GM19023 (cell line): ENCODE data around the gene ULK3.

Experiments used
- ATAC-seq: cut with Tn5 transposase; IDR thresholded peaks from one replicate; pipeline ENCODE4 v1.9.1; 2021; ENCODE audit warnings: mild to moderate bottlenecking, moderate library complexity; ENCODE audit not compliant: unreplicated experiment

The ULK3 gene

DNA sequence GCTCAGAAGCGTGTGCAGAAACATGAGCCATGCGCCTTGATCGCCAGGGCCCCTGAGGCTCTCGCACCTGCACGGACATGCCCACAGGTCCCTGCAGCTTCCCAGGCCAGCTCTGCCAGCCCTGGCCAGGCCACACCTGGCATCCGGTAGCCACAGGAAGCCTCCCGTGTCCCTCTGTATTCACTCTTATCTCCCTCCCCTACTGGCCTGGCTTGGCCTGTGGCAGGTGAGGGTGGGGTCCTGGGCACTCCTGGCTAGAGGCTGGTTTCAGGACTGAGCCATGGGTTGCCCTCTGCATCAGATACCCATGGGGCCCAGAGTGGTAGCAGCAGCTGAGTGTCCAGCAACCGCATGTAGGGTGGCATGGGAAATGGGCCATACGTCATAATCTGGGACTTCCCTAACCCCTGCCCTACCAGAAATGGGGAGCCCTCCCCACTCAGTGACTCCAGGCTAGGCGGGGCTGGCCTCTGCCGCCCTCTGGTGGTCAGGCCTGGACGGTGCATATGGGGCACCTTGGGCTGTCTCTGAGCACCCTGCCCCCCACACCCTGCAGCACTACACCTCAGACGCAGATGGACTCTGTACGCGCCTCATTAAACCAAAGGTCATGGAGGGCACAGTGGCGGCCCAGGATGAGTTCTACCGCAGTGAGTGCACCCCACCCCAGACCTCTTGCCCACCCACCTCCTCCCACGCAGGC, 42.9 kb downstream of the ULK3 start:
- peak; percentile 82 for ATAC-seq

DNA sequence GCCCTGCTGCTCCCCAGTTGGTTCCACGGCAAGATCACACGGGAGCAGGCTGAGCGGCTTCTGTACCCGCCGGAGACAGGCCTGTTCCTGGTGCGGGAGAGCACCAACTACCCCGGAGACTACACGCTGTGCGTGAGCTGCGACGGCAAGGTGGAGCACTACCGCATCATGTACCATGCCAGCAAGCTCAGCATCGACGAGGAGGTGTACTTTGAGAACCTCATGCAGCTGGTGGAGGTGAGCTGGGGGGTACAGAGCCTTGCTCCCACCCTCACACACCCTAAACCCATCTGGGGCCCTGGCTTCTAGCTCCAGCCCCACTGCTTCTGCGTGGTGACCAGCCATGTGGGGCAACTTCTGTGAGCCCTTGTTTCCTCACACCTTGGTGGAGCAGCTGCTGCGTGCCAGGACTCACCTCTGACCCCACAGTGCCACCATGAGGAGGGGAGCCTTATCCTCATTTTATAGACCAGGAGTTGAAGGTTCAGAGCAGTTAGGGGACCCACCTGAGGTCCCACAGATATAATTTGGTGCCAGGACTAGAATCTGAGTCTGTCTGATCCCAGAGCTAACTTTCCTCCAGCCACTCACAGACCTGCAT, 43.6 kb downstream of the ULK3 start:
- no peak for ATAC-seq

DNA sequence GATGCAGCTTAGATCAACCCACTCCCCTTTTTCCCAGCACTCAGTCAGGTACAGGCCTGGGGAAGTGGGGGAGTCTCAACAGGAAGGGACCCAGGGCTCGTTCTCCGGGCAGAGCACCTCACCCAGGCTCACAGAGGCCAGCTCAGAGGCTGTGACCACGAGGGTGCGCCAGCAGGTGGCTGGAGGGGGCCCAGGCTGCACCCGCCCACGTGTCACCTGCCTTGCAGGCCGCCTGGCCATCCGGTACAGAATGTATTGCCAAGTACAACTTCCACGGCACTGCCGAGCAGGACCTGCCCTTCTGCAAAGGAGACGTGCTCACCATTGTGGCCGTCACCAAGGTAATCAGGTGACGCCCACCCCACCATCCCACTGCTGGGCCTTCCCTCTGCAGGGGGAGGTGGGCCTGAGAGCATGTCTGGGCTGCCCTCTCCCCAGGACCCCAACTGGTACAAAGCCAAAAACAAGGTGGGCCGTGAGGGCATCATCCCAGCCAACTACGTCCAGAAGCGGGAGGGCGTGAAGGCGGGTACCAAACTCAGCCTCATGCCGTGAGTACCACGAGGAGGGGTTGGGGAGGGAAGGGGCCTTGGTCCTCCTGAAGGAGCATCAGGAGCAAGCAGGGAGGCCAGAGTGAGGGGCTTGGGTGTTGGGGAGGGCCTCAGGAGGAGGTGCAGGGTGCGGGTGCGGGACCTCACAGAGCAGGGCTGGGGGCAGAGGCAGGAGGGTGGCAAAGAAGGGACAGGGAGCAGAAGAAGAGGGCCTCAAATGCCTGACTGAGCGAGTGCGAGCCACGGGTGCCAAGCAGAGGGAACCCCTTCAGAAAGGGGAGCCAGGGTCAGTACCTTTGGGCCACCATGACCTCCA, 44.3 kb downstream of the ULK3 start:
- no peak for ATAC-seq

DNA sequence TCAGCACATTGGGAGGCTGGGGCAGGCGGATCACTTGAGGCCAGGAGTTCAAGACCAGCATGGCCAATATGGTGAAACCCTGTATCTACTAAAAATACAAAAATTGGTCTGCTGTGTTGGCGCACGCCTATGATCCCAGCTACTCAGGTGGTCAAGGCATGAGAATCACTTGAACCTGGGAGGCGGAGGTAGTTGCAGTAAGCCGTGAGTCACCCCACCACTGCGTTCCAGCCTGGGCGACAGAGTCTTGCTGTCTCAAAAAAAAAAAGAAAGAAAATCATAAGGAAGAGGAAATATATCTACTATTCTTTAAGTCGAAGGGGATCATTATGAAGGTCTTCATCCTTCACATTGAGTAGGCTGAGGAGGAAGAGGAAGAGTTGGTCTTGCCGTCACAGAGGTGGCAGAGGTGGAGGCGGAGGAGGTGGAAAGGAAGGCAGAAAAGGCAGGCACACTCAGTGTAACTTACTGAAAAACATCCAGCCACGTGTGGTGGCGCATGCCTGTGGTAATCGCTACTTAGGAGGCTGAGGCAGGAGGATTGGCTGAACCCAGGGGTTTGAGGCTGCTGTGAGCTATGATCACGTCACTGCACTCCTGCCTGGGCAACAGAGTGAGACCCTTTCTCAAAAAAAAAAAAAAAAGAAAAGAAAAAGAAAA, 46.9 kb downstream of the ULK3 start:
- no peak for ATAC-seq

DNA sequence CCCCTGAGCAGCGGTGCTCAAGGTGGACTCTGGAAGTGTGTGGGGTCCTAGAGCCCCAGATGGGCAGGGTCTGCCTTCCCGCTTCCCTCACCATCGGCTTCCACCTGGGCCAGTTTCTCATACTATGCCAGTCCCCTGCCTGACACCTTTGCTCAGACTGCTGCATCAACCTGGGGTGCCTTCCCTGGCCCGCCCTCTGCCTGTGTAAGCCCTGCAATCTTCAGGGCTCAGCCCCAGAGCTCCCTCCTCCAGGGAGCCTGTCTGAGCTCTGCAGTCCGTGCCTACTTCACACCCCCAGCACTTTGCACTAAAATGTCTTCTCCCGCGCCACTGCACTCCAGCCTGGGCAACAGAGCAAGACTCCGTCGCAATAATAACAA, 48.0 kb downstream of the ULK3 start:
- no peak for ATAC-seq

DNA sequence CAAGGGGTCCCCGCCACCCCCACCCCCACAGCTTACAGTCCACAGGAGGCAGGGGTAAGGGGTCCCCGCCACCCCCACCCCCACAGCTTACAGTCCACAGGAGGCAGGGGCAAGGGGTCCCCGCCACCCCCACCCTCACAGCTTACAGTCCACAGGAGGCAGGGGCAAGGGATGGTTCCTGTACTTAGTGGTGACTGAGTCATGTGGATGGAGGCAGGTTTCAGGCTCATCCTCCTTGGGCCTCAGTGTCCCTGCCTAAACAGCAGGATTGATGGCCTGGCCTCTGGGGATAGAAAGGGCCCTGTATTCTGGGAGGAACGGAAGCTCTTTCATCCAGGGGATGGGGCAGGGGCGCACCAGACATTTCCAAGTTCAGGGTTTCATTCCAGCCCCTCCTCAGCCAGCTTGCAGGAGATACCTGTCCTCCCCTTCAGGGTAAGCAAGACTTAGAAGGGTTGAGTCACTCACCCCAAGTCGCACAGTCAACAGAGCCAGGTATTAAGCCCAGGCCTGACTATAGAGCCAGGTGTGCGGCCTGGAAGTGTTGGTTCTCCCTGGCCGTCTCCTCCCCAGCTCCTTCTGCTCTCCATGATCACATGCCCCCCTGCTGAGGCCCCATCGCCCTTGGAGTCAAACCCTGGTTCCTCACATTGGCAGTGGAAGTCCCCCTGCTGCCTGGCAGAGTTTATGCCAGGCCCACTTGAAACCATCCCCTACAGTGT, 48.5 kb downstream of the ULK3 start:
- no peak for ATAC-seq

DNA sequence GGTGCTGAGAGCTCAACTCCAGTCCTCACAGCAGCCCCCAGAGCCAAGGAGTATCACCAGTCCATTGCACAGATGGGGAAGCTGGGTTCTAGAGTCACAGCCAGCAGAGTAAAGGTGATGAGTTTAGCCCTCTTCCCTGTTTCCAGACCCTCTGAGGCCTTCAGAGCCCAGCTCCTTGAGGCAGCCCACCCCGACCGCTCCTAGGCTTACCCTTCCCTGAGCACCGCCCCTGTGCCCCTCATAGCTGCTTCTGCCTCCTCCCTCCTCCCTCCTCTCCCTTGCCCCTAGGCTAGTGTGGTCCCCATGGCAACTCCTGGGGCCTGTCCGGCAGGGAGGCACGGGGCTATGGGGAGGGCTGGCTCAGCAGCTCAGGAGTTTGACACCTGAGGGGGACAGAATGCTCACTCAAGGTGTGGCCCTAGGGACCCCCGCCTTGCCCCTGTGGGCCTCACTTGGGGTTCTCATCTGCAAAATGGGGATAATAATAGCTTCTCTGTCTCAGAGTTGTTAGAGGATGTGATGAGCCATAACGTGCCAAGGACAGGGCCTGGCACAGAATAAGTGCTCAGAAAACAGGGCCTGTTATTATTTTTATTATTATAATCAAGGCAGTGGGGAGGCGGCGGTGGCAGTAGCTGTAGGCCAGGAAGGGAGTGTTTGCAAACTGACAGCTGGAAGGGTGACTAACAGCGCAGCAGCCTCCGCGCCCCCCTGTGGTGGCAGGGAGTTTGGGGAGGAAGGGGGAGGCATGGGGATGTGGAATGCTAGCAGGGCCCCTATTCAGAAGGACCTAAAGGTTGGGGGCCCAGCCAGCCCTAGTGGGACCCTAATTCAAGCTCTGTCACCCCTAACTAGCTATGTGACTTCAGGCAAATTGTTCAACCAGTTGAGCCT, 49.6 kb downstream of the ULK3 start:
- no peak for ATAC-seq

DNA sequence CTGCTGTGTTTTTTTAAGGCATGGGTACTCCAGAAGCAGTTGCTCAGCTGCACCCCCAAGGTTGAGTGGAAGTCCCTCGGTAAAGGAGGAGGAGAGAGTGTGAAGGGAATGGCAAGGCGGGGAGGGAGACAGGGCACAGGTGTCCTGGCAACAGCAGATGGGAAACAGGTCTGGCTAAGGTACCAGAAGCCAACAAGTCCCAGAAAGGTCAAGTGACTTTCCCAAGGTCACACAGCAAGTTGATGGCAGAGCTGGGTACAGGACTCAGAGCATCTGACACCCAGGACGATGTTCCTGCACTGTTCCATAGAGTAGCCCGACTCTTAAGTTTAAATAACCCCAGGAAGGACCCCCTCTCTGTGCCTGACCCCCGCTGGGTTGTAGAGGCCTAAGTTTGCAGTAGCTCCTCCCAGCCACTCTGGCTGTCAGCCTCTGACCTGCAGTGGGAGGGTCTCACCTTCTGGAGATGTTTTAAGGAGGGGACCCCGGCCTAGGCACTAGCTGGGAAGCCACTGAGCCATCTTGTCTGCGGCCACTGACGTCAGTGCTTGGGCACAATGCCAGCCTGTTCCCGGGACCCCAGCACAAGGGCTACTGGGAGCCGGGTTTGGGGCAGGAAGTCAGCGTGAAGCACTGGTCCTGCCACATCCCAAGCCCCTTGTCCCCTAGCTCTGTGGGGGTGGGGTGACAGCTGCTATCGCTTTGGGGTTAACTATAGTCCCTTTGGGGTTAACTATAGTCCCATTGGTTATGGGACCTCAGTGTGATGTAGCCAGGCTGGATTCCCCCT, 50.5 kb downstream of the ULK3 start:
- no peak for ATAC-seq

DNA sequence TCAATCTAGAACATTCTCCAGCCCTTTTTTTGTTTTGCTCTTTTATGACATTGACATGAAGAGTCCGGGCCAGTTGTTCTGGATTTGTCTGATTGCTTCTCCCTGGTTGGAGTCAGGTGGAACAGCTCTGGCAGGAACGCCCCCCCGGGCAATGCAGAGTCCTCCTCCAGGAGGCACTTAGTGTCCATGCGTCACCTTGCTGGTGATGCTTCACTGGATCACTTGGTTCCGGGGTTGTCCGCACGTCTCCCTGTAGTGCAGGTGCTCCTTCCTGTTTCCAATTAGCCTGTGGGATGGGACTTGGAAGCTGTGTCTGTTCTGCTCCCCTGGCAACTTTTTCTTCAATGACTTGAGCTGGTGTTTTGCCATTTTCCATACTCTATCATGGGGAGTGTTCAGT, 51.3 kb downstream of the ULK3 start:
- ATAC-seq: no peak

DNA sequence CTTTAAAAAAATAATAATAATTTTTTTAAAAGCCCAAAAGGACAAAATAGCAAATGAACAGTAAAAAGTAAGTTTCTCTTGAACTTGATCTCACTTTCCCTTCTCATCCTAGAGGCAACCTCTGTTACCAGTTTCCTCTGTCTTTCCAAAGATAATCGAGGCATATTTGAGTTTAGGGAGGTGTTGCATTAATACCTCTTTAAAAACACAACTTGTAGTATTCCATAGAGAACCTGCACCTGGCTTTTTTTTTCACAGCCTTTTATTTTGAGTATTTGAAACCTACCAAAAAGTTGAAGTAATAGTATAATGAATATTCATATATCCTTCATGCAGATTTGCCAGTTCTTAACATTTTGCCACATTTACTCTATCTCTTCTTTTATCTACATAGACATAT, 51.9 kb downstream of the ULK3 start:
- no peak for ATAC-seq

DNA sequence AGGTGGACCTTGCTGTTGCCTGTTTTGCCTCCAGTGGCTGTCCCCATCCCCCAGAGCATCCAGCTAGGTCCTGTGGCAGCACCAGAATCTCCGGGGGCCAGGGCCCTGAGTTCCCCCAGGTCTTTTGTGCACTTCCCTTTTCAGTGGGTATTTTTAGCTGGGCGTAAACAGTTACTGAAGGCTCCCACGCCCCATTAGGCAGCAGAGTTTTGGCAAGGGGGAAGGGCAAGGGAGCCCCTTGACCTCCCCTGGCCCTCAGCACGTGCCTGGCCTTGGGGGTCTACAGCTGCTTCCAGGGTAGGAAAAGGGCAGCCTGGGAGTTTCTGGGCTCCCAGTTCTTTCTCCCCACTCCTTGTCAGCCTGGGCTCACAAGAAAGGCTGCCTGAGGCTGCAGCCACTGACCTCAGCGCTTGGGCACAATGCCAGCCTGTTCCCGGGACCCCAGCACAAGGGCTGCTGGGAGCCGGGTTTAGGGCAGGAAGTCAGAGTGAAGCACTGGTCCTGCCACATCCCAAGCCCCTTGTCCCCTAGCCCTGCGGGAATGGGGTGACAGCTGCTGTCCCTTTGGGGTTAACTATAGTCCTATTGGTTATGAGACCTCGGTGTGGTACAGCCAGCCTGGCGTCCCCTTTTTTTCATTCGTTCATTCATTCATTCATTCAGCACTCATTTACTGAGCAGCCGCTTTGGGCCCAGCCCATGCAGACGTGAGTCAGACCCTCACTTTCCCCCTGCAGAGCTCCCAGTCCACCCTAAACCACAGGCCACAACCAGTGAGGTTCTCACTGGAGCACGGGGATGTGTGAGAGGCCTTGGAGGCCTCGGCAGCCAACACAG, 52.7 kb downstream of the ULK3 start:
- no peak for ATAC-seq

DNA sequence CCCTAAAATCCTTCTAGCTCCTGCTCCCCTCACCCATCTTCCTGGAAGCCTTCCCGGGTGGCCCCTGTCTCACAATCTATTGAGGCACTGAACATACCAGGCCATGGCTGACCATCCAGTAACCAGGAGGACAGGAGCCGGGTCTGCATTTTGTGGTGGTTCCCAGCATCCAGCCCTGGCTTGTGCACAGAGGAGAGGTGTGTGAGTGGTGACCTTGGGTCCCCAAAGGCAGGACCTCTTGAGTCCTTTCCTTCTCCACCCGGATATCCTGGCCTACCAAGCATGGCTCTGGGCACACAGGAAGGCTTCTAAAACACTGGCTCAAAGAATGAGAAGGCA, 53.2 kb downstream of the ULK3 start:
- ATAC-seq: no peak

DNA sequence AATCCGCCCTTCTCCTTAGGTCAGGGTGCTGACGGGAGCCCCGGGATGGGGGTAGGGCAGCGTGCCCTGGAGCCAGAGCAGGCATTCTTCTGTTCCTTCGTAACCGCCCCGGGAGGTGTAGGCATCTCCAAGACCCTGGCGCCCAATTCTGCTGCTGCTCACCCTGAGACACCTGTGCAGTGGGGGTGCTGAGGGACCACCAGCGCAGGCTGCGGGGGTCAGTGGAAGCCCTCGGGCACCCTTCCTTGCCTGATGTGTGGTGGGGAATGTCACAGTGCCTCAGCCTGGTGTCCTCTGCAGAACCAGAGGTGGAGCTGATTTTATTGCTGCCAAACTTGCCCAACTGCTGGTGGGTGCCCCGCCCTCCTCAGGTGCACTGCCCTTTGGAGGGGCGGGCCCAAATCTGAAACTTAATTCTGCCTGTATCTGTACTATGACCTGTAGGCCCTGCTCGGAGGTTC, 53.8 kb downstream of the ULK3 start:
- ATAC-seq: no peak

DNA sequence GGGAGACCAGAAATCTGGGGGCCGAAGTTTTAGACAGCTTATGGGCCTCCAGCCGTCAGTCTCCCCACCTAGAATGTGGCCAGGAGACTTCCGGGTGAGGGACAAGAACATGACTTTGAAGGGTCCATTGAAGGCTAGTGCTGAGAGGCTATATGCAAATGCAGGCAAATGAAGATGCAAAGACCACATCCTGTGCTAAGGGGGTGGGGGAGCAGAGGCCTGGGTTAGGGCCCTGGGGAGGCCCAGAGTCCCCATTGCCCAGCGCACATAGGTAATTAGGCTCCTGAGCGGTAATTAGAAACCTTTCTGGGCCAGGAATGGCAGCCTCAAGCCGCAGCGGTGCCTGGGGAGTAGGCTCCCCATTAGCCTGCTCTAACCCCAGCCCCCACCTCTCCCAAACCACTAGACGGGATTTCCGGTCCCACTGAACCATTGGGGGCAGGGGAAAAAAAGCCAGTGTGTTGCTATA, 54.2 kb downstream of the ULK3 start:
- ATAC-seq: no peak

DNA sequence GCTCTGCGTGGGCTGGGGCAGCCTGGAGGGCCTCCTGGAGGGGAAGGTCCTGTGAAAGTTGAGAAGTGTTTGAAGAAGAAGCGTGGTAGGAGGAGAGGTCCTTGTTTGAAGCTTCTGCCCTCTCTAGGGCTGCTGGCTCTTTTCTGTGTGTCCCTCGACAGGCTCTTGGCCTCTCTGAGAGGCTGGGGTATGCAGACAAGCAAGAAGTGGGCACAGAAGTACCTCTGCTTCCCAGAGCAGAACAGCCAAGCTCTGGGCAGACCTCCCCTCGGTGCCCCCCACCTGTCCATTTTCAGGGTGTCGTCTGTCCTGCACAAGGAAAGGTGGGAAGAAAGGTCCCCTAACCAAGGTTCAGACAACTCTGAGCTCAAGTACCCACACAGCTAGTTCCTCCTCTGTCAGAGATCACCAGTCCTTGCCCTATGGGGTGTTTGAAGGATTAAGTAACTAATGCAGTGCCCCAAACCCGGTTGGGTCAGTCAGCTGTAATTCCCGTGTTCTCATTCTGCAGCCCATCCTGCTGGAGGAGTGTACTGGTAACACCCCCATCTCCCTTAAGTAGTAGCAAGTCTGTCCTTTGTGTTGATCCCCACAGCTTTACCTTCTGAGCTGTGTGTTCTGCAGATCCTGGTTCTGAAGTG, 54.8 kb downstream of the ULK3 start:
- no peak for ATAC-seq

DNA sequence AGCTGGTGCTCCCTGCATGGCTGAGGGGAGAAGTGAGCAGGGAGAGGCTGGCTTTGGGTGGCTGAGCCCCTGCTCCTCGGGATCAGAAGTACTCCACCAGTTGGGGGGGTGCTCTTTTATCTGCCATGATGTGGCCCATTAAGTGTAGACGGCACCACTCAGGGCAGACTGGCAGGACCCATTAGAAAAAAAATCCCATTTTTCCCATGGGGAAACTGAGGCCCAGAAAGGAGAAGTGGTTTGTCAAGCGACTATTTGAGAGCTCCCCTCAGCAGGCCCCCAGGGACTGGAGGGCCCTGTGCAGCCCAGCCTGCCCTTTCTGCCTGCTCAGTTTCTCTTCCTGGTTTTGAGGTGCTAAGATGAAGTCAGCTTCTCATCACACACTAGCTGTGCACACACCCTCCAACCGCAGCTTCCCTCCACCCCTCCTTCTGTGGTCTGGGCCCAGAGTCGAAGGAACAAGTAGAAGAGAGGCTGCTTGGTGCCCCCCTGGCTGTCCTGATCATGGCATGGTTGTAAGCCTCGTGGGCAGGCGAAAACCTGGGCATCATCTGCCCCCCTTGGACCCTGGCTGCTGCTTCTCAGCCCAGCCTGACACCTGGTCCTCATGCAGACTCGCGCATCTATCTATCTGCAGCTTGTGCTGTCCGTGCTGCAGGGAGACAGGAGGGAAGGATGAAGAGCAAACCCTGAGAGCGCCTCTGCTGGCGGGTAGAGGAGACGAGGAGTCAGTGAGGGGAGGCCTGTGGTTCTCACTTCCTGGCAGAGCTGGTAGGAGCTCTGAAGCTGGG, 55.5 kb downstream of the ULK3 start:
- ATAC-seq: peak; percentile 56
